ENCODE measurements around the gene OR7D4.
"Not testable (repeated sequence)": the region's sequence is repeated elsewhere in the genome, so short reads cannot be mapped to it uniquely, and the experiment has no call there.

OR7D4 gene

GRCh38 chr19:9219489-9219888 is at the start of gene OR7D4:
Gene OR7D4 (minus strand): TSS chr19:9219589. CDS start chr19:9214837, 4,752 bp downstream.
- no peak for DNase-seq

- DNase-seq = no peak
Measured at GRCh38 chr19:9251236-9251635, 31.8 kb upstream of the OR7D4 start.

- DNase-seq = no peak
Measured at GRCh38 chr19:9250630-9251029, 31.2 kb upstream of the OR7D4 start, which contains the start of gene OR7E24. Gene OR7E24 (plus strand): TSS chr19:9250930. CDS start chr19:9251044, 114 bp downstream.

- peak; percentile 85 for DNase-seq
Measured at GRCh38 chr19:9205501-9206113, 13.8 kb downstream of the OR7D4 start.

GRCh38 chr19:9198044-9198443 is 21.3 kb downstream of the OR7D4 start:
- DNase-seq = not testable (repeated sequence)

GRCh38 chr19:9189535-9189934 is 29.9 kb downstream of the OR7D4 start:
- DNase-seq = no peak

- no peak for DNase-seq
Measured at GRCh38 chr19:9187191-9187590, 32.2 kb downstream of the OR7D4 start.

- no peak for DNase-seq
Measured at GRCh38 chr19:9183000-9183399, 36.4 kb downstream of the OR7D4 start.

GRCh38 chr19:9178901-9179300 is 40.5 kb downstream of the OR7D4 start, which contains the start of gene OR7D2:
Gene OR7D2 (plus strand): TSS chr19:9178979. CDS start chr19:9185782, 6,803 bp downstream.
- no peak for DNase-seq

- no peak for DNase-seq
Measured at GRCh38 chr19:9175326-9175725, 44.1 kb downstream of the OR7D4 start.

- DNase-seq = no peak
Measured at GRCh38 chr19:9171393-9171991, 47.9 kb downstream of the OR7D4 start.

- DNase-seq = no peak
Measured at GRCh38 chr19:9166846-9167245, 52.5 kb downstream of the OR7D4 start.

GRCh38 chr19:9165261-9165660 is 54.1 kb downstream of the OR7D4 start:
- no peak for DNase-seq

- no peak for DNase-seq
Measured at GRCh38 chr19:9161427-9161826, 58.0 kb downstream of the OR7D4 start.
